ENCODE data around the gene OPA1.
A peak's percentile ranks its signal among the peaks of the same experiment; 100 is the strongest.

The OPA1 gene

DNA sequence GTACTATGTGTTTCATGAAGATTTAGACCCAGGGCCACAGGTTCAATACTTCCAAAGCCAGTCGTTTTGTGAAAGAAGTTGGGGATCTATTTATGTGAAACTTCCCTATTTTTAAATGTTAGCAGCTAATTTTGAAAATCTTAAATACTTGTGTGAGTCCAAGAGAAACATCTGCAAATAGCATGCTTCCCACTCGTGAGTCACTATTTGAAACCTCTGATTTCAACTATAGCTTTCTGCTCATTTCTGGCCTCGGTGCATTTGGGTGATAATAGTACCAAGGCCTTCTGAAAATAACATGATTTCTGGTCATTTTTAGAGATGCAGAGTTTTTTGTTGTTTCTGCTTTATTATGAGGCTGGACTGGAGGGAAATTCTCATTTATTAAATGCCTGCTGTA, 110.0 kb downstream of the OPA1 start:
- H3K4me3 ChIP-seq = no peak overlapping the region
- peak overlapping the region; percentile 48 to 52 for H3K27ac ChIP-seq
- no peak for DNase-seq (ENCODE audit: low spot score)
- no peak for TF ChIP-seq CTCF (IDR thresholded peaks at IDR 0.05)

DNA sequence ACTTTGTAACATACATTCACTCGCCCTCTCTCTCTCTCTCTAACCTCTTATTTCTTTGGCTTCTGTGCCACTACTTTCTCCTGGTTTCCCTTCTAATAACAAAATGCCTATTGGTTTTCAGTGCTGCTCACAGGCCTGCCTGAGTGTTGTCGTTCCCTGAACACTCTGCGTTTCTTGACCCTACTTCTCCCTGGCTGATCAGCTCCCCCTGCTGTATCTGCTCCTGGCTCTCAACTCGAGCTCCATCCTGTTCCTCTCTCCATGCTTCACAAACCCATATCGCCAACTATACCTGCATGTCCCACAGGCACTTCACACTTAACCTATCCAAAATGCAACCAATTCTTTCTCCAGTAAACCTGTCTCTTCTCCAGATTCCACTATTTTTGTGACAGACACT, 111.4 kb downstream of the OPA1 start:
- Histone ChIP-seq H3K27ac (peak overlapping the region in 1 of 2 donors; percentile 52), H3K4me3 (no peak overlapping the region)
- no peak for TF ChIP-seq CTCF (IDR thresholded peaks at IDR 0.05)
- no peak for DNase-seq (ENCODE audit: low spot score)

- TF ChIP-seq CTCF (IDR thresholded peaks at IDR 0.05) = no peak
- Histone ChIP-seq H3K4me3 (no peak overlapping the region), H3K27ac (no peak overlapping the region)
- DNase-seq (ENCODE audit: low spot score) = no peak
These were observed 115.3 kb downstream of the OPA1 start for GRCh38 chr3:193708270-193708669.

DNA sequence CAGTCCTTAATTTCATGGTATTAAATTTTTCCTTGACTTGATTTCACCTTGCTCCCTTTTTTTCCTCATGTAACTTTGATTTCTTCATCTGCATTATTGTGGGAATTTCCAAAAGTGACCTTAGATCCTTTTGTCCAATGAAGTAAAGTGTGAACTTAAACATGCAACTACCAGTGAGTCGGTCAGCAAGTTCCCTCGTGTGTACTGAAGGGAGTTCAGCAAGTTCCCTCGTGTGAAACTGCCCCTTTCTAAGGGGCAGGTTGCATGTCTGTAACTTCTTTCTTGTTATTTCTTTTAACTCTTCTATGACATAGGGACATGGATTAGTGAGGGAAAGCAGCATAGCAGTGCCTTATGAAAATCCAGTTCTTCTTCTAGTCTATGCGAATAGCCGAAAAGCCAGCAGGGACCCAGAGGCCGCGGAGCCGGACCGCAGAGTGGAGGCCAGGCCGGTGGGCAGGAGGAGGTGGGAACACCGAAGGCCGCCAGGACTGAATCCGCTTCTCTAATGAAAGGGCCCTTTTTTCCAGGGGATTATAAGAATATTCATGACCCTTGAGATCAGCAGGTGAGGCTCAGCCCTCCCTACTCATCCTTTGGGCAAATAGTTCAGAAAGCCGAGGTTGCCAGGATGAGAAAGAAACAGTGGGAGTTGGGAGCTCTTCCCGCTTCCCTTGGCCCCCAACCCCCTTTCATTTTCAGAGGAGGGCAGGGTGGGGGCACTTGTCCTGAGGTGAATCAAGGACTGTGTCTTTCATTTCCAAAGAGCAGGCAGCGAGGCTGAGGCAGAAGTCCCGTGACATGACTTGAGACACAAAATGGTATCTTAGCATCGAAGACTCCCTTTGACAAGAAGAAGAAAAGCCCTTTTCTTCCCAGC, 117.5 kb downstream of the OPA1 start:
- no peak overlapping the region for H3K27ac ChIP-seq
- TF ChIP-seq CTCF (IDR thresholded peaks at IDR 0.05) = no peak
- DNase-seq (ENCODE audit: low spot score) = no peak
- H3K4me3 ChIP-seq = no peak overlapping the region

- no peak overlapping the region for H3K4me3 ChIP-seq
- no peak for TF ChIP-seq CTCF (IDR thresholded peaks at IDR 0.05)
- H3K27ac ChIP-seq = no peak overlapping the region
- DNase-seq (ENCODE audit: low spot score) = no peak
These were observed 118.1 kb downstream of the OPA1 start for GRCh38 chr3:193711166-193711485.

DNA sequence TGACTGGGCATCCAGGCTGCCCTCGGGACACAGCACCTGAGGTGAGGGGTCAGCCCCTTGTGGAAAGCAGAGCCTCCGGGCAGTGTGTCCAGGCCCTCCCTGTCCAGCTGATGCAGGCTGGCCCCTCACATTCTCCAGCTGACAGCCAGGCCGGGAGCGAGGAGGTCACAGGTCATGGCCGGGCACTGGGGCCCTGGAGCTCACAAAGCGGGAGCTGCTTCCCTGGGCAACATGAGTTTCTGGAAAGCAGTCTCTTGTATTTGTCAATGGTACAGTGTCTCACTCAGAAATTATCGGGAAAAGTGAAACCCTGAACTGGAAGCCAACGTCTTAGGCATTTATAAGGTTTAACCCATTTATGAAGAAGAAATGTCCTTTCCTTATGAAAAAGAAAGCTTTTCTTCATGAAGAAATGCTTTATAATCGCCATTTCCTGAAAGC, 118.5 kb downstream of the OPA1 start:
- DNase-seq (ENCODE audit: low spot score) = no peak
- Histone ChIP-seq H3K4me3 (no peak overlapping the region), H3K27ac (no peak overlapping the region)
- TF ChIP-seq CTCF (IDR thresholded peaks at IDR 0.05) = no peak

GRCh38 chr3:193711964-193712598, 119.1 kb downstream of the OPA1 start:
- Histone ChIP-seq H3K4me3 (no peak overlapping the region), H3K27ac (no peak overlapping the region)
- no peak for TF ChIP-seq CTCF (IDR thresholded peaks at IDR 0.05)
- no peak for DNase-seq (ENCODE audit: low spot score)
